ENCODE data around the gene CNKSR2. TPM values are rescaled to one million over a fixed set of nuclear protein-coding genes. Genes with fewer than 3 reads are reported as not detected.
"Not testable (repeated sequence)": the region's sequence is repeated elsewhere in the genome, so short reads cannot be mapped to it uniquely, and the experiment has no call there.

The CNKSR2 gene
- total RNA-seq, 1 donor from 2014 or later = 4.6 TPM

DNA sequence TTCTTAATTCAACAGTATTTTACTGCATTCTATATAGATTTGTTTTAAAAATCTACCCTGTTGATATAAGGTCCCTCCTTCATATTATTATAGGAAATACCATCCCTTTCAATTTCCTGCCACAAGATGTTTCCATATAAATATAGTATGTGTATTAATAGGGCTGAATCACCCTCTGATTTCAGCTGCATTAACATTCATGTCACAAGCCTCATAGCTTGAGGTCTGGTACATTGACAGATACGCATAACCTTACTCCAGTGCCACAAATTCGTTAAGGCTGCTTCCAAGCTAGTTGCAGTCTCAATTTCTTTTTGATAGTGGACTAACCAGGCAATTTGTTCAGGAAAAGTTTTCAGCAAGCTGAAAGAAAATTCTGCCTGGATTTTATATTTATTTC lies 155.6 kb downstream of the CNKSR2 start:
- H3K36me3 ChIP-seq = no peaks in the 10 kb centered on the region
- TF ChIP-seq, protein P1, sequence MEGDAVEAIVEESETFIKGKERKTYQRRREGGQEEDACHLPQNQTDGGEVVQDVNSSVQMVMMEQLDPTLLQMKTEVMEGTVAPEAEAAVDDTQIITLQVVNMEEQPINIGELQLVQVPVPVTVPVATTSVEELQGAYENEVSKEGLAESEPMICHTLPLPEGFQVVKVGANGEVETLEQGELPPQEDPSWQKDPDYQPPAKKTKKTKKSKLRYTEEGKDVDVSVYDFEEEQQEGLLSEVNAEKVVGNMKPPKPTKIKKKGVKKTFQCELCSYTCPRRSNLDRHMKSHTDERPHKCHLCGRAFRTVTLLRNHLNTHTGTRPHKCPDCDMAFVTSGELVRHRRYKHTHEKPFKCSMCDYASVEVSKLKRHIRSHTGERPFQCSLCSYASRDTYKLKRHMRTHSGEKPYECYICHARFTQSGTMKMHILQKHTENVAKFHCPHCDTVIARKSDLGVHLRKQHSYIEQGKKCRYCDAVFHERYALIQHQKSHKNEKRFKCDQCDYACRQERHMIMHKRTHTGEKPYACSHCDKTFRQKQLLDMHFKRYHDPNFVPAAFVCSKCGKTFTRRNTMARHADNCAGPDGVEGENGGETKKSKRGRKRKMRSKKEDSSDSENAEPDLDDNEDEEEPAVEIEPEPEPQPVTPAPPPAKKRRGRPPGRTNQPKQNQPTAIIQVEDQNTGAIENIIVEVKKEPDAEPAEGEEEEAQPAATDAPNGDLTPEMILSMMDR (IDR thresholded peaks at IDR 0.05) = no peak
- DNase-seq (no peak), ATAC-seq (no peak)
- no peaks in the 10 kb centered on the region for H3K27me3 ChIP-seq (ENCODE audit: low read depth)
- intact Hi-C loops (cut with DNase I) = no loop called here
- no peaks in the 10 kb centered on the region for H3K4me1 ChIP-seq
- H3K4me3 ChIP-seq = no peak overlapping the region
- H3K9me3 ChIP-seq = no peaks in the 10 kb centered on the region
- no peak overlapping the region for H3K27ac ChIP-seq

DNA sequence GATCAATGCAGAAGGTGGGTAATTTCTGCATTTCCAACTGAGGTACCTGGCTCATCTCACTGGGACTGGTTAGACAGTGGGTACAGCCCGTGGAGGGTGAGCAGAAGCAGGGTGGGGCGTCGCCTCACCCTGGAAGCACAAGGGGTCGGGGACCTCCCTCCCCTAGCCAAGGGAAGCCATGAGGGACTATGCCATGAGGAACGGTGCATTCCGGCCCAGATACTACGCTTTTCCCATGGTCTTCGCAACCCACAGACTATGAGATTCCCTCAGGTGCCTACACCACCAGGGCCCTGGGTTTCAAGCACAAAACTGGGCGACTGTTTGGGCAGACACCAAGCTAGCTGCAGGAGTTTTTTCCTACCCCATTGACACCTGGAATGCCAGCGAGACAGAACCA lies 170.4 kb downstream of the CNKSR2 start:
- H3K9me3 ChIP-seq; ATAC-seq; H3K27ac ChIP-seq; intact Hi-C loops (cut with DNase I); H3K27me3 ChIP-seq (ENCODE audit: low read depth); H3K4me1 ChIP-seq; H3K36me3 ChIP-seq; DNase-seq; H3K4me3 ChIP-seq: not testable (repeated sequence)

DNA sequence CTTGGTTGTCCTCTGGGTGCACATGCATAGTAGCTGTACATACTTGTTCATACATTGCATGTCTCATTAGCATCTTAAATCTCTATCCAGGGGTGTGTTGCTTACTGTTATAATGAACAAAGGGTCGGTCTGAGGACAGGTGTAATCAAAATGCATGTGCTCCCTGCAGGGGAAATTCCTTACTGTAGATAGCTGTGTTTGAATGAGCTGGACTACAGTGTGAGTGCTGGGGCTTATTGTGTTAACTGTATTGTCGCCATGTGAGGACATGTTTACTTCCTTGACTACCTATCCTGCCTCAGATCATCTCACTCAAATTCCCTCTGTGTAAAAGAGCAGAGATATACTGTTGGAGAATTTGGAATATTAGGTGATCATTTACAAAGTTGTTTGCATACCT lies 185.2 kb downstream of the CNKSR2 start:
- TF ChIP-seq, protein P1 (IDR thresholded peaks at IDR 0.05) = no peak
- no peak overlapping the region for H3K4me3 ChIP-seq
- H3K27ac ChIP-seq = no peak overlapping the region
- H3K4me1 ChIP-seq = no peaks in the 10 kb centered on the region
- H3K27me3 ChIP-seq (ENCODE audit: low read depth) = no peaks in the 10 kb centered on the region
- H3K9me3 ChIP-seq = no peaks in the 10 kb centered on the region
- DNase-seq (no peak), ATAC-seq (no peak)
- intact Hi-C loops (cut with DNase I) = no loop called here
- H3K36me3 ChIP-seq = no peaks in the 10 kb centered on the region

DNA sequence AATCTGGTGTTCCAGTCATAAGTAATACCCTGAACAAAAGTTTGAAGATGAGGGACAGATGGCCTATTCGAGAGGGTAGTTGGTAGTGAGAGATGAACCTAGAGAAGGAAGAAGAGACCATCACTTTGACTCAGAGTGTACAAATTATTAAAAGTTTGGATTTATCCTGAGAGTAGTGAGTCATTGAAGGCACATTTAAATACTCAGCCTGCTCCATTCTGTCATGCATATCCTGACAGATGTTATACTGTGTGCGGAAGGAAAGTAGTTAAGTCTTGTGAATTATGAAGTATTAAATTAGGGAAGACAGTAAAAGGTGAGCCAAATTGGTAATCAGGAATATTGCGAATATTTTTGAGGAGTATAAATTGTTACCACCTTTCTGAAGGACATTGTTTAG lies 190.8 kb downstream of the CNKSR2 start:
- no peaks in the 10 kb centered on the region for H3K9me3 ChIP-seq
- no peaks in the 10 kb centered on the region for H3K36me3 ChIP-seq
- TF ChIP-seq, protein P1 (IDR thresholded peaks at IDR 0.05) = no peak
- no peak for DNase-seq
- H3K27ac ChIP-seq = no peak overlapping the region
- H3K4me1 ChIP-seq = no peaks in the 10 kb centered on the region
- intact Hi-C loops (cut with DNase I) = no loop called here
- no peak for ATAC-seq
- no peak overlapping the region for H3K4me3 ChIP-seq
- H3K27me3 ChIP-seq (ENCODE audit: low read depth) = no peaks in the 10 kb centered on the region

DNA sequence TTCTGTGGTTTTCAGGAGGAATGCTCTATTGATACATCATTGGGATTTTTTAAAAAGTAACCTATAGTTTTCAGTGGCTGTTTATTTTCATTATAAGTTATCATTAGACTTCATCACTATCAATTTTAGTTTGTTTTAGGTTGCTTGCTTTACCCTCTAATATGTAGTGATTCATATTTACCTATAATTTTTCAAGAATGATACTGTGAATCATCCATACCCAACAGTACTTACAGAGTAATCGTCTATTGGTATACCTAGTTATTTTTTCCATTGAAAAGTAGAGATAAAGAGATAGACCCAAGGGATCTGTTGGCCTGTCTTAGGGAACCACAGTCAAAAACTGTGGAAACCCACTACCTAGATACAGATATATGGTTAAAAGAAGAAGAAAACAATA lies 200.6 kb downstream of the CNKSR2 start:
- intact Hi-C loops (cut with DNase I) = no loop called here
- DNase-seq (no peak), ATAC-seq (no peak)
- Histone ChIP-seq H3K36me3 (no peaks in the 10 kb centered on the region), H3K4me1 (no peaks in the 10 kb centered on the region), H3K27me3 (ENCODE audit: low read depth) (no peaks in the 10 kb centered on the region), H3K27ac (no peak overlapping the region), H3K9me3 (no peaks in the 10 kb centered on the region), H3K4me3 (no peak overlapping the region)
- TF ChIP-seq, protein P1 (IDR thresholded peaks at IDR 0.05) = no peak

DNA sequence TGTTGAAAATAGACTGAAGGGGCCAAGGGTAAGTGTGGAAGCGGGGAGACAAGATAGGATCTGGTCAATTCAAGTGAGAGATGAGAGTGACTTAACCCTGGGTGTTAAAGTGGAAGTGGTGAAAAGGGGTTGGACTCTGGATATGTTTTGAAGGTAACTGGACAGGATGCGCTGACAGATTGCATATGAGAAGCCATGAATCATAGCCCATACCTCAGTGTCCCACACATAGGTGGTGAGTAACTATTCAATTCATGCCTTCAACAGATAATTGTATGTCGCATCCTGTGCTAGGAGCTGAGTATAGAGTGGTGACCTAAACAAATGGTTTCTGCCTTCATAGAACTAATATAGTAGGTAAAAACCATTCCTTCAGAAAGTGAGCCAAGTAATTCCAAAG lies 207.3 kb downstream of the CNKSR2 start:
- Histone ChIP-seq H3K4me3 (no peak overlapping the region), H3K9me3 (no peaks in the 10 kb centered on the region), H3K36me3 (no peaks in the 10 kb centered on the region), H3K4me1 (no peaks in the 10 kb centered on the region), H3K27ac (no peak overlapping the region), H3K27me3 (ENCODE audit: low read depth) (no peaks in the 10 kb centered on the region)
- DNase-seq (no peak), ATAC-seq (no peak)
- intact Hi-C loops (cut with DNase I) = no loop called here
- TF ChIP-seq, protein P1 (IDR thresholded peaks at IDR 0.05) = no peak
